AG10803 (cell line): ENCODE data around the gene PTGER2.
A peak's percentile ranks its signal among the peaks of the same experiment; 100 is the strongest.

Experiments used
- DNase-seq: peaks from one replicate; pipeline ENCODE4 v3.0.0; 2010; ENCODE audit warnings: low read depth
- H3K4me3 ChIP-seq: 2 replicates; pipeline ENCODE4 v1.5.1; 2011; ENCODE audit warnings: mild to moderate bottlenecking, low read length, control low read depth
- CTCF ChIP-seq: conservative IDR thresholded peaks from 2 replicates; pipeline ENCODE4 v1.5.1; 2011; ENCODE audit warnings: mild to moderate bottlenecking, low read length, control low read depth, inconsistent platforms

Gene PTGER2

GRCh38 chr14:52369305-52369801, 55.2 kb downstream of the PTGER2 start:
- no peak overlapping the region for H3K4me3 ChIP-seq
- TF ChIP-seq CTCF, result no peak
- peak; percentile 97 for DNase-seq

- DNase-seq, result no peak
- no peak for TF ChIP-seq CTCF
- H3K4me3 ChIP-seq, result no peak overlapping the region
Measured at GRCh38 chr14:52370406-52370935, 56.4 kb downstream of the PTGER2 start.

- DNase-seq, result no peak
- H3K4me3 ChIP-seq, result no peak overlapping the region
- no peak for TF ChIP-seq CTCF
Measured at GRCh38 chr14:52377940-52378339, 63.8 kb downstream of the PTGER2 start.
